ENCODE results near the gene MAGI2. TPM values are rescaled to one million over a fixed set of nuclear protein-coding genes. Genes with fewer than 3 reads are reported as not detected.

Gene MAGI2
- total RNA-seq, 1 experiment from 2014 or later = 0.34 TPM

GRCh38 chr7:78195281-78195680, 1258.2 kb downstream of the MAGI2 start:
- peaks cover 6% of the 10 kb centered on the region for H3K4me1 ChIP-seq (ENCODE audit: insufficient read depth, low read length, poor library complexity, severe bottlenecking)
- H3K27ac ChIP-seq (ENCODE audit: low read depth, low read length, poor library complexity, severe bottlenecking) = no peak overlapping the region
- no peaks in the 10 kb centered on the region for H3K27me3 ChIP-seq (replicated peaks; ENCODE audit: insufficient read depth, low read depth, low read length, poor library complexity)
- no TSS peak for BruUV-seq (replicated peaks)
- no peak overlapping the region for H3K4me3 ChIP-seq (ENCODE audit: low read depth, low read length, poor library complexity, severe bottlenecking)
- ChIA-PET CTCF (no interaction called here), POLR2A (ENCODE audit: low non-redundant PET) (no interaction called here)
- H3K9me3 ChIP-seq (ENCODE audit: low read depth, low read length, poor library complexity, severe bottlenecking) = no peaks in the 10 kb centered on the region
- DNase-seq (ENCODE audit: low spot score) = no peak
- TF ChIP-seq EZH2 (IDR thresholded peaks at IDR 0.05; ENCODE audit: borderline replicate concordance, low read depth, low read length, poor library complexity, severe bottlenecking) = no peak
- TF ChIP-seq CTCF (conservative IDR thresholded peaks at IDR 0.05; ENCODE audit: low read depth, low read length) = no peak
- intact Hi-C loops (cut with micrococcal nuclease; ENCODE audit: unreplicated experiment) = no loop called here
- no peaks in the 10 kb centered on the region for H3K36me3 ChIP-seq (ENCODE audit: insufficient read depth, low read length, poor library complexity, severe bottlenecking)

GRCh38 chr7:78194611-78195010, 1258.9 kb downstream of the MAGI2 start:
- CTCF ChIA-PET = no interaction called here
- H3K36me3 ChIP-seq (ENCODE audit: insufficient read depth, low read length, poor library complexity, severe bottlenecking) = no peaks in the 10 kb centered on the region

GRCh38 chr7:78191475-78192079, 1261.9 kb downstream of the MAGI2 start:
- no peak for DNase-seq (ENCODE audit: low spot score)
- CTCF ChIA-PET = interaction anchor here (0.5 kb wide), 1 partner anchor 41 kb away, joined by 3 read pairs; no protein-coding TSS in a partner anchor
- H3K4me3 ChIP-seq (ENCODE audit: low read depth, low read length, poor library complexity, severe bottlenecking) = no peak overlapping the region
- no peaks in the 10 kb centered on the region for H3K27me3 ChIP-seq (replicated peaks; ENCODE audit: insufficient read depth, low read depth, low read length, poor library complexity)
- no peak overlapping the region for H3K27ac ChIP-seq (ENCODE audit: low read depth, low read length, poor library complexity, severe bottlenecking)
- peaks cover 6% of the 10 kb centered on the region for H3K4me1 ChIP-seq (ENCODE audit: insufficient read depth, low read length, poor library complexity, severe bottlenecking)
- TF ChIP-seq CTCF (conservative IDR thresholded peaks at IDR 0.05; ENCODE audit: low read depth, low read length) (no peak), EZH2 (IDR thresholded peaks at IDR 0.05; ENCODE audit: borderline replicate concordance, low read depth, low read length, poor library complexity, severe bottlenecking) (no peak)
- POLR2A ChIA-PET (ENCODE audit: low non-redundant PET) = no interaction called here
- BruUV-seq (replicated peaks) = no TSS peak
- intact Hi-C loops (cut with micrococcal nuclease; ENCODE audit: unreplicated experiment) = no loop called here
- H3K9me3 ChIP-seq (ENCODE audit: low read depth, low read length, poor library complexity, severe bottlenecking) = no peaks in the 10 kb centered on the region
- no peaks in the 10 kb centered on the region for H3K36me3 ChIP-seq (ENCODE audit: insufficient read depth, low read length, poor library complexity, severe bottlenecking)

More at GRCh38 chr7:78194611-78195010, 1258.9 kb downstream of the MAGI2 start:
- no peaks in the 10 kb centered on the region for H3K9me3 ChIP-seq (ENCODE audit: low read depth, low read length, poor library complexity, severe bottlenecking)
- H3K4me1 ChIP-seq (ENCODE audit: insufficient read depth, low read length, poor library complexity, severe bottlenecking) = peaks cover 6% of the 10 kb centered on the region
- H3K27me3 ChIP-seq (replicated peaks; ENCODE audit: insufficient read depth, low read depth, low read length, poor library complexity) = no peaks in the 10 kb centered on the region
- POLR2A ChIA-PET (ENCODE audit: low non-redundant PET) = no interaction called here
- TF ChIP-seq EZH2 (IDR thresholded peaks at IDR 0.05; ENCODE audit: borderline replicate concordance, low read depth, low read length, poor library complexity, severe bottlenecking) = no peak
- no peak for TF ChIP-seq CTCF (conservative IDR thresholded peaks at IDR 0.05; ENCODE audit: low read depth, low read length)
- no peak overlapping the region for H3K27ac ChIP-seq (ENCODE audit: low read depth, low read length, poor library complexity, severe bottlenecking)
- DNase-seq (ENCODE audit: low spot score) = no peak
- intact Hi-C loops (cut with micrococcal nuclease; ENCODE audit: unreplicated experiment) = no loop called here
- no peak overlapping the region for H3K4me3 ChIP-seq (ENCODE audit: low read depth, low read length, poor library complexity, severe bottlenecking)
- BruUV-seq (replicated peaks) = no TSS peak

Data from A673 (cell line).